GM18870 (cell line): ENCODE measurements around the gene TOR1AIP2.
"Not testable (repeated sequence)": the region's sequence is repeated elsewhere in the genome, so short reads cannot be mapped to it uniquely, and the experiment has no call there.

ENCODE experiments used
- ATAC-seq: cut with Tn5 transposase; IDR thresholded peaks from one replicate; pipeline ENCODE4 v1.9.1; 2021; ENCODE audit warnings: moderate library complexity; ENCODE audit not compliant: unreplicated experiment

TOR1AIP2 gene

DNA sequence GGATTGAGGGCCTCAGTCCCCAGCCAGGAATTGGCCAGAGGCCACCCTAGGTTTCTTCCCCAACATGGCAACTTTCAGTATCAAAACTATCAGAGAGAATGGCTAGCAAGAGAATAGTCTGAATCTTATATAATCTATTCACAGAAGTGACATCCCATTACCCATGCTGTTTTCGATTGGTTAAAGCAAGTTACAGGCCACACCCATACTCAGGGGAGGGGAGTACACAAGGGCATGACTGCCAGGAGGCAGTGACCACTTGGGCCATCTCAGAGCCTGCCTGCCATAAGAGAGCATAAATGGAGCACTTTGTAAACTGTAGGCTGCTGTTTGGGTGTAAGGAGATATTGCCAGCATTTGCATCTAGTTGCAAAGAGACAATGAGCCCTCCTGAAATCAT lies 69.1 kb downstream of the TOR1AIP2 start:
- no peak for ATAC-seq

- no peak for ATAC-seq
These were observed 69.7 kb downstream of the TOR1AIP2 start for GRCh38 chr1:179807691-179808485.

GRCh38 chr1:179807291-179807690 lies 70.3 kb downstream of the TOR1AIP2 start:
- no peak for ATAC-seq

DNA sequence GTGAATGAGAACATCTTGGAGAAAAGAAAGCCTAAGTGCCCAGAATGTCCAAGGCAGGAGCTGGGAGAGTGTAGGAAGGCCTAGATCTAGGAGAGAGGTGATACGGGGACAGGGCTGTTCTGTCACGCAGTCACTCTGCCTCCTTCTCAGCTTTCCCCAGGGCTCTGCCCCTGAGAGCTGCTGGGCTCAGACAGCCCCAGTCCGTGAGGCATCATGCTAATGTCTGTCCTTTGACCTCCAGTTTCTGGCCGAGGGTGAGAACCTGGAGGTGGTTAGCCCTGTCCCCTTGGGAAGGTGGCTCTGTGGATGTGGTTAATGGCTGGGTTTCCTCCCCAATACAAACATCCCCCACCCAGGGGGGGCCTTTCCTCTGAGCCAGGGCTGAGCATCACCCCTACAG lies 71.3 kb downstream of the TOR1AIP2 start:
- ATAC-seq: no peak

GRCh38 chr1:179805291-179806195 lies 72.1 kb downstream of the TOR1AIP2 start:
- no peak for ATAC-seq

- not testable (repeated sequence) for ATAC-seq
These were observed 73.2 kb downstream of the TOR1AIP2 start for GRCh38 chr1:179804417-179804816.

GRCh38 chr1:179803918-179804317 lies 73.7 kb downstream of the TOR1AIP2 start:
- no peak for ATAC-seq

GRCh38 chr1:179803104-179803503 lies 74.5 kb downstream of the TOR1AIP2 start:
- no peak for ATAC-seq

- no peak for ATAC-seq
These were observed 77.1 kb downstream of the TOR1AIP2 start for GRCh38 chr1:179800481-179800880.

- ATAC-seq: no peak
These were observed 78.6 kb downstream of the TOR1AIP2 start for GRCh38 chr1:179798864-179799516.

DNA sequence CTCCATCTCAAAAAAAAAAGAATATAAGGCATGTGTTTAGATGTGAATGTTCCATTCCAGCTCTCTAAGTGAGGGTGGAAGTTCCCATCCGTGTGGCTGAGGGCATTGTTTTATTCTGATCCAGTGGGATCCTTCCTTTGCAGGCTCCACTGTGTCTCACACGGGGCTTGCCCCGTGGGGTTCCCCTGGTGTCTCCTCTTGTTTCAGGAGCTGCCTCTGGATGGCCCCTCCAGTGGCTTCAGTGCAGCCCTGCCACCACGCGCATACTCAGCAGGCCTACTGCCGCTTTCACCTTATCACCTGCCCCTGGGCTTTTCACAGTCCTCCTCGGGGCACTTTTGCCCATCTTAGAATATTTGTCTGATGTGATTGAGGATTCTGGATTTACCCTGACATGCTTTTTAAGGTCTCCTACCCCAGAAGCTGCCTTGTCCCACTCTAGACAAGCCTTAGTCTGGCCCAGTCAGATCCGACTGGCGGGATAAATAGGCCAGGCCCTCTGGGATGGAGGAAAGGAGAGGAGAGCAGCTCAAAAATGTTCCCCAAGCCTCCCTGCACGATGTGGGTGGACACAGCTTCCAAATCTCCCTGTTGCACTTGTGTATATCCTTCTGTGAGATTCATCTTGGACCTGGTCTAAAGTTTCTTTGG lies 79.3 kb downstream of the TOR1AIP2 start:
- no peak for ATAC-seq

- ATAC-seq: no peak
These were observed 82.9 kb downstream of the TOR1AIP2 start for GRCh38 chr1:179794669-179795068.

DNA sequence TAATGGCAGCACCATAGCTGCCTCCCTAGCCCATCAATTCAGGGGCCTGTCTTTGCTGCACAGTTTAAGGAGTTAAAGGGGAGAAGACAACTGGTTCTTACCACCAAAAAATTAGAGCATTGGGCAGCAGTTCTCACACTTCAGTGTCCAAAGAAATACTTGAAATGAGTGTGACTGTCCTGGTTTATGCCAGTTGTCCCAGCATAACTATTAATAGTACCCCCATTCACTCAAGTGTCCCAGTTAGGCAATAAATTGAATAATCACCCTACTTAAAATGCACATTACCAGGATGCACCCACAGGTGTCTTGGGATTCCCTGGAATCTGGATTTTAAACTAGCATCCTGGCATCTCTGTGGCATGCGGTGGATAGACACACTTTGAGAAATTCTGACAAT lies 83.5 kb downstream of the TOR1AIP2 start:
- no peak for ATAC-seq

DNA sequence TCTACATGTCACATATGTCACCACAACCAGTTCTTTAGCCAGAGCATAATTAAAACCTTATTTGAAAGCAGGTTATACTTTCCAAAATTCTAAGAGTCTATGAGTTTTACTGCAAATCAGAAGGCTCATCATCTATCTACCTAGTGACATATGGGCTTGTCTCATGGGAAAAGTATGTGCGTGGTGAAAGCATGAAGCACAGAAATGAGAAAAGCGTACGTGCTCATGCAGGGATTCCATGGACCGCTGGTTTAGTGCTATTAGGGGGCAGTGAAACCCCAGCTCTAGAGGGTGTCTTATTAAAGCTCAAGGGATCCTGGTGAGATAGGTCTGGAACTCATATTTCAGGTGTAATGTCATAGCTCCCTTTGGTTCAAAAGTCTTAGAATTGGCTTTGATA lies 84.3 kb downstream of the TOR1AIP2 start:
- no peak for ATAC-seq
